Activated naive CD4-positive, alpha-beta T cell treated with anti-CD3 and anti-CD28 coated beads for 36 hours (primary cell): ENCODE data around the gene HMG20A. TPM values are rescaled to one million over a fixed set of nuclear protein-coding genes. Genes with fewer than 3 reads are reported as not detected.
A peak's percentile ranks its signal among the peaks of the same experiment; 100 is the strongest.

Experiments
- CTCF ChIA-PET: fragments of 350-600 bp; sonication (Branson Sonifier 250); formaldehyde crosslinking; loops from one replicate; lab custom pipeline; 2021; ENCODE audit warnings: antibody characterized with exemption; lab: Charles Lee
- DNase-seq: peaks from one replicate; pipeline ENCODE4 v3.0.0-alpha.2; 2020
- H3K27ac Mint-ChIP-seq: one replicate; pipeline ENCODE4 v1.8.0; 2021; ENCODE audit warnings: mild to moderate bottlenecking, mixed read lengths
- H3K27me3 Mint-ChIP-seq: one replicate; pipeline ENCODE4 v1.8.0; 2021; ENCODE audit warnings: low read depth, mixed read lengths
- H3K36me3 Mint-ChIP-seq: one replicate; pipeline ENCODE4 v1.8.0; 2021; ENCODE audit warnings: low read depth, mixed read lengths
- H3K4me1 Mint-ChIP-seq: one replicate; pipeline ENCODE4 v1.8.0; 2021; ENCODE audit warnings: low read depth, mixed read lengths
- H3K4me3 Mint-ChIP-seq: one replicate; pipeline ENCODE4 v1.8.0; 2021; ENCODE audit warnings: mild to moderate bottlenecking, moderate library complexity, mixed read lengths
- H3K9me3 Mint-ChIP-seq: one replicate; pipeline ENCODE4 v1.8.0; 2021; ENCODE audit warnings: mixed read lengths
- intact Hi-C: fragments of 100-400 bp; cut with micrococcal nuclease; formaldehyde crosslinking; loops from one replicate; pipeline ENCODE4 v1.15.1; 2023
- total RNA-seq, 2 experiments: library from RNA; stranded (reverse); gene quantifications; one replicate each; pipeline ENCODE4 v1.2.3, GENCODE V29; 2021

Gene HMG20A
- total RNA-seq, 2 experiments from 2014 or later, result 33.1 to 38.2 TPM

DNA sequence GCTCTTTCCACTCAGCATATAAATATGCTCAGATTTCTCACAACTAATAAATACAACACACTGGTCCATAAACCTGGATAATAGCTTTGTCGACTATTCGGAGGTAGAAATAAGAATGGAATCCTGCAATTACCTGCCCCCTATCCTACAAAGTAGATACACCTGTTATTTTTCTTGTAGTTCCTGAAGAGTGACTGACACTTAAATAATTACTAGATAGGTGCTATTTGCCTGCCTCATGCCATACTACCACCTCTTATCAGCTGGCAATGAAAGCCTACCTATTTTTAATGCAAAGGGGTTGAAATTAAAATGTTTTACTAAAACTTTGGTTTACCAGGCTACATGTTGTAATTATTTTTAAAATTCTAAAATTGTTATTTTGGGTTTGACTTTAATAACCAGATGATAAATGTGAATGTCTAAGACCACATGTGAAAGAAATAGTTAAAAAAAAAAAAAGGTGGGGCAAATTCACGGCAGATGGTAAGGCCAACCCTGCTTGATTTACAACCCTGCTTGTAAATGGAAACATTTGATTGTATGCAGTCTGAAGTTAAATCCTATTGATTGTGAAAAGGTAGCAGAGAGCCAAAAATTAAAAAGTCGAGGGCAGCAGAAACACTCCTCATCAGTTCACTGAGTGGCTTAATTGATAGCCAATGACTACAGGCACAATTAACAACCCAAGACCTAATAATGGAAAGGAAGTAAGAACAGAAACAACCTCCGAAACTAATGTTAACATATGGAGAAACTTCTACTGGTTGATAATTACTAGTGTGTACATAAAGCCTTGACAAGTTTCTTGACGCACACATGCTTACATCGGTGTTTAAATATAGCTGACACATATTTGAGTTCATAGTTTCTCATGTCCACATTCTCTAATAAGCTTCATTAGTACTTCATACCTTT is 9.7 kb upstream of the HMG20A start:
- intact Hi-C loops, result no loop called here
- DNase-seq, result no peak
- Mint-ChIP-seq H3K9me3 (no peaks in the 10 kb centered on the region), H3K36me3 (peaks cover 5% of the 10 kb centered on the region), H3K27ac (peak overlapping the region; percentile 20), H3K27me3 (no peaks in the 10 kb centered on the region), H3K4me3 (no peak overlapping the region), H3K4me1 (peaks cover 34% of the 10 kb centered on the region)
- CTCF ChIA-PET, result interaction anchor here (0.7 to 1.2 kb wide), 2 partner anchors 8 to 133 kb away, joined by 3 to 4 read pairs; no protein-coding TSS in a partner anchor

DNA sequence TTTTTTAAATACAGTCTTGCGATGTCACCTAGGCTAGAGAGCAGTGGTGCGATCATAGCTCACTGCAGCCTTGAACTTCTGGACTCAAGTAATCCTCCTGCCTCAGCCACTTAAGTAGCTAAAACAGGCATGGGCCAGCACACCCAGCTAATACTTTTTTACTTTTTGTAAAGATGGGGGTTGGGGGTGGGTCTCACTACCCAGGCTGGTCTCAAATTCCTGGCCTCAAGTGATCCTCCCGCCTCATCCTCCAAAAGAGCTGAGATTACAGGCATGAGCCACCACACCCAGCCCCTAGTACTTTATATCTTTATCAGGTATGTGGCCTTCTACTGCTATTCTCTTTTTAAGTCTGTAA is 9.1 kb upstream of the HMG20A start:
- Mint-ChIP-seq H3K4me3 (no peak overlapping the region), H3K36me3 (peaks cover 4% of the 10 kb centered on the region), H3K27me3 (no peaks in the 10 kb centered on the region), H3K4me1 (peaks cover 28% of the 10 kb centered on the region), H3K9me3 (no peaks in the 10 kb centered on the region), H3K27ac (no peak overlapping the region)
- intact Hi-C loops, result no loop called here
- CTCF ChIA-PET, result interaction anchor here (0.6 kb wide), 1 partner anchor 28 kb away, joined by 3 read pairs; no protein-coding TSS in a partner anchor
- DNase-seq, result no peak

DNA sequence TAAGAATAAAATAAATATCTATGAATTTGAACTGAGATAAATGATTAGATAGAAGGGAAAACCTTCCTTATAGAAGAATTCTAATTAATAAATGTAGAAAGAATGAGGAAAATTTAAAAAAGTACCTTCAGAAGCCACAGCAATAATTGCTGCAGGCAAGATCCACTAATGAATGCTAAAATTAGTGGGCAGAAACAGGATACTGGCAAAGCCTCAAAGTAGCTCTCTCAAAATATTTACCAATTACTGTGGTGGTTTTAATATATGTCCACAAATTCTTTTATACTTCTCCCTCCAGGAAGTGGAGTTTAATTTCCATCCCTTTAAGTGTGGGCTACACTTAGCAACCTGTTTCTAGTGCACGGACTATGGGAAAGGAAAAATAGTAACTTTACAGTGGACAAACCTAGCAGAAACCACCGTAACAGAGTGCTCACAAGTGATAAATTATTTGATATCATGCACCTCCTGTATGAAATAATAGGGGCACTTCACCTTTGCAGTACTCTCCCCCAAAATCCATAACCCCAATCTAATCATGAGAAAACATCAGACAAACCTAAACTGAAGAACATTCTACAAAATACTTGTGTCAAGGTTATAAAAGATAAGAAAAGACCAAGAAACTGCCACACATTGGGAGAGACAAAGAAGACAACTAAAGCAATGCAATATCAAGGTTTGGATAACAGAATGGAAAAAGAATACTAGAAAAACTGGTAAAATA is 7.6 kb upstream of the HMG20A start:
- Mint-ChIP-seq H3K9me3 (no peaks in the 10 kb centered on the region), H3K4me3 (no peak overlapping the region), H3K36me3 (peaks cover 2% of the 10 kb centered on the region), H3K27ac (no peak overlapping the region), H3K27me3 (no peaks in the 10 kb centered on the region), H3K4me1 (peaks cover 30% of the 10 kb centered on the region)
- no peak for DNase-seq
- intact Hi-C loops, result no loop called here
- CTCF ChIA-PET, result no interaction called here

DNA sequence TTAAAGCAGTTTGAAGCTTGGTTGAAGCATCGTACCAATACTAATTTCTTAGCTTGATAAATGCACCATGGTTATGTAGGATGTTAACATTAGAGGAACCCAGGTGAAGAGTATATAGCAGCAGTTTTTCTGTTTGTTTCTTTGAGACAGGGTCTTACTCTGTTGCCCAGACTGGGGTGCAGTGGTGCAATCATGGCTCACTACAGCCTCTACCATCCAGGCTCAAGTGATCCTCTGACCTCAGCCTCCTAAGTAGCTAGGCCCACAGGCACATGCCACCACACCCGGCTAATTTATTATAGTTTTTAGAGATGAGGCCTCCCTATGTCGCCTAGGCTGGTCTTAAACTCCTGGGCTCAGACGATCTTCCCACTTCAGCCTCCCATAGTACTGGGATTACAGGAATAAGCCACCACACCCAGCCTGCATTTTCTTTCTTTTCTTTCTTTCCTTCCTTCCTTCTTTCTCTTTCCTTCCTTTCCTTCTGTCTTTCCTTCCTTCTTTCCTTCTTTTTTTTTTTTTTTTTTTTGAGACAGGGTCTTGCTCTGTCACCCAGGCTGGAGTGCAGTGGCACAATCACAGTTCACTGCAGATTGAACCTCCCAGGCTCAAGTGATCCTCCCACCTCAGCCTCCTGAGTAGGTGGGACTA is 6.9 kb upstream of the HMG20A start:
- no peaks in the 10 kb centered on the region for H3K9me3 Mint-ChIP-seq
- H3K27ac Mint-ChIP-seq, result no peak overlapping the region
- H3K4me3 Mint-ChIP-seq, result no peak overlapping the region
- H3K4me1 Mint-ChIP-seq, result peaks cover 37% of the 10 kb centered on the region
- no peak for DNase-seq
- intact Hi-C loops, result no loop called here
- peaks cover 2% of the 10 kb centered on the region for H3K36me3 Mint-ChIP-seq
- CTCF ChIA-PET, result no interaction called here
- no peaks in the 10 kb centered on the region for H3K27me3 Mint-ChIP-seq

DNA sequence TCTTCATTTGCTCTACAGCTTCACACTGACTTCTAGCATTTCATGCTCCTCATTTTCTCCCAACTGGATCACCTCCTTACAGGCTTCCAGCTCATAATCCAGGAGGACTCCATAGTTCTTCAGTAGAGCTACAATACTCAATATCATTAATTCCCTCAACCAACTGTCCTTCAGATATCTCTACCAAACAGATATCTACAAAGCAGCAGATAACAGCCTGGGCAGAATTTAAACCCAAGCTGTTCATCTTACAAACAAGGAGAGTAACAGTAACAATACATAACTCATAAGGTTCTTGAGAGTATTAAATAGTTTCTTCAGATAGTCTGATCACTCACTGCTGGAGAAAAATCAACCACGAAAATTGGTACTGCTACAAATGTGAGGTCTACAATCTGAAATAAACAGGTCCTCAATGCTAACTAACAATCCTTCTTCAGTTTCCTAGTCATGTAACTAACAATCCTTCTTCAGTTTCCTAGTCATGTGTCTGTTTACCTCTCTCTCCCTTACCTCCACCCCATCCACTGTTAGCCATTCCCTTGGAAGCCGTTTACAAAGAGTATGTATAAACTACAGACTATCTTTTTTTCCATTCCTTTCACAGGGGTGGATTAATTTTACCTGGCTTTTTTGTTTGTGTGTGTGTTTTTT is 5.8 kb upstream of the HMG20A start:
- peaks cover 3% of the 10 kb centered on the region for H3K36me3 Mint-ChIP-seq
- intact Hi-C loops, result no loop called here
- no peaks in the 10 kb centered on the region for H3K9me3 Mint-ChIP-seq
- DNase-seq, result no peak
- CTCF ChIA-PET, result no interaction called here
- no peak overlapping the region for H3K27ac Mint-ChIP-seq
- no peaks in the 10 kb centered on the region for H3K27me3 Mint-ChIP-seq
- H3K4me1 Mint-ChIP-seq, result peaks cover 31% of the 10 kb centered on the region
- no peak overlapping the region for H3K4me3 Mint-ChIP-seq

DNA sequence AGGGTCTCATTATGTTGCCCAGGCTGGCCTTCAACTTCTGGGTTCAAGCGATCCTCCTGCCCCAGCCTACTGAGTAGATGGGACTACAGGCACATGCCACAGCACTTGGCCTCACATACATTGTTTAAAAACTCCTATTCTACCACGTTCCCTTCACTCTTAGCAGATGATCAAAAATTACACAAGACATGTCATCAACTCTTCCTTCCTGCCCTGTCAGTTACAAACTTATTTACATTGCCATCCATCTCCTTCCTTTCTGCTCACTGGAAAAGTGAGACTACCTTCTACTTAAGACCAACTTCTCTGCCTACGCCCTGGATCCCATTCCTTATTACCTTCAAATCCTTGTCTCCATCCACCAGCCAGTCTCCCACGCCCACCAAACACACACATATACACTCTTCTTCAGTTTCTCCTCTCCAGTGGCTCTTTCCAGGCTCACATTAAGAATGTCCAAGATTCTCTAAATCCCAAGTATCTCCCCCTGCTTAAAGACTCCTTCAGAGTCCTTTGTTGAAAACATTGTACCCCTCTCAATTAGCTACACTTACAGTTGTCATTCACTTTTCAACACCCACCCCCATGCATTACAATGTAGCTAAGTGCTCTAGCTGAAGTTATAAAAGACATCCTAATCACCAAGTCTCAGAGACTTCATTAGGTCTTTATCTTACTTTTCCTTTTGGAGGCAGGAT is 5.1 kb upstream of the HMG20A start:
- Mint-ChIP-seq H3K4me3 (no peak overlapping the region), H3K9me3 (no peaks in the 10 kb centered on the region), H3K27ac (no peak overlapping the region), H3K36me3 (peaks cover 3% of the 10 kb centered on the region), H3K4me1 (peaks cover 25% of the 10 kb centered on the region), H3K27me3 (no peaks in the 10 kb centered on the region)
- no peak for DNase-seq
- CTCF ChIA-PET, result no interaction called here
- intact Hi-C loops, result no loop called here

DNA sequence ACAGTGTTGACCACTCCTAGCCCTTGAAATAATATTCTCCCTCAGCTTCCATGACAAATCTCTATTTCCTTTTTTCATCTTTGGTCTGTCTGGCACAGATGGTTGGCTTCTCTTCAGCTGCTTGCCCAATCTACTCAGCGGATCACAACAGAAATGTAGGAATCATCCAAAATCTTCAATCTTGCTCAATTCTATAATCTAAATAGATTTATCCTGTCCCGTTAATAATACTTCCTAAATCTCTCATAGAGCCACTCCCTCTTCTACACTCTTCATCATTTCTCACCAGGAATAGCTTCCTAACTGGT is 4.6 kb upstream of the HMG20A start:
- no peak for DNase-seq
- CTCF ChIA-PET, result no interaction called here
- no peaks in the 10 kb centered on the region for H3K9me3 Mint-ChIP-seq
- H3K27me3 Mint-ChIP-seq, result no peaks in the 10 kb centered on the region
- intact Hi-C loops, result no loop called here
- H3K4me1 Mint-ChIP-seq, result peaks cover 22% of the 10 kb centered on the region
- H3K27ac Mint-ChIP-seq, result no peak overlapping the region
- H3K4me3 Mint-ChIP-seq, result no peak overlapping the region
- H3K36me3 Mint-ChIP-seq, result peaks cover 4% of the 10 kb centered on the region

DNA sequence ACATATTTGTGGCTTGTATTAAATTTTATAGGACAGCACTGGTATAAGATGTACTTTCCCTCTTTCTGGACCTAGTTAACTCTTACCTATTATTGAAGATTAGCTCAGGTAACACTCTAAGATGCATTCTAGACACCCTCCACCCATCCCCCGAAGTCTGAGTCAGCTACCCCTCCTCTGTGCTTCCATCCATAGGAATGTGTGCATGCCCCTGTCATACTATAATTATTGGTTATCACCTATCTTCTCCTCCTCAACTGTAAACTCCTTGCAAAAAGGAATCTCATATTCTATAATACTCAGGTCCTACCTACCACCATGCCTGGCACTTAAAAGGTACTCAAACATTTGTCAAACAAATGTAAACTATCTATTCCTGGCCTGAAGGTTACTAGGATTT is 3.7 kb upstream of the HMG20A start:
- no peak for DNase-seq
- Mint-ChIP-seq H3K36me3 (peaks cover 4% of the 10 kb centered on the region), H3K27ac (no peak overlapping the region), H3K27me3 (no peaks in the 10 kb centered on the region), H3K9me3 (no peaks in the 10 kb centered on the region), H3K4me1 (peaks cover 25% of the 10 kb centered on the region), H3K4me3 (no peak overlapping the region)
- CTCF ChIA-PET, result no interaction called here
- intact Hi-C loops, result no loop called here

DNA sequence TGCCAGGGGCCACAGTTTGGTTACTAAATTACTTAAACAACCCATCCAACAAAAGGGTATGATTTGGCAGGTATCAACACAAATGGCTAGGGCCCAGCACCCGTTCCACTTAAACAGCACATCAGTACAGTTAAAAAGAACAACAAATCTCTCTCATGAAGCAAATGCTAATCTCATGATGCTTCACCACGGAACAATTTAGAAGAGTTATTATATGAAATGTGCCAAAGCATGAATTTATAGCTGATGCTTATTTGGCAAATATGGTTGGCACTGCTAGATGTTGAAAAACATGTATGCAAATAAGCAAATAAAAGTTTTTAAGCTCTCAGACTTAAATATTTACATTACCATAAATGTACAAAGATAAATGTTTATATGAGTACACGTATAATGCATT is 3.1 kb upstream of the HMG20A start:
- Mint-ChIP-seq H3K4me3 (no peak overlapping the region), H3K36me3 (peaks cover 4% of the 10 kb centered on the region), H3K9me3 (no peaks in the 10 kb centered on the region), H3K27me3 (no peaks in the 10 kb centered on the region), H3K27ac (no peak overlapping the region), H3K4me1 (peaks cover 25% of the 10 kb centered on the region)
- intact Hi-C loops, result loop anchor here (2.0 kb wide), 1 partner anchor 15 kb away; no protein-coding TSS in a partner anchor
- CTCF ChIA-PET, result no interaction called here
- no peak for DNase-seq

DNA sequence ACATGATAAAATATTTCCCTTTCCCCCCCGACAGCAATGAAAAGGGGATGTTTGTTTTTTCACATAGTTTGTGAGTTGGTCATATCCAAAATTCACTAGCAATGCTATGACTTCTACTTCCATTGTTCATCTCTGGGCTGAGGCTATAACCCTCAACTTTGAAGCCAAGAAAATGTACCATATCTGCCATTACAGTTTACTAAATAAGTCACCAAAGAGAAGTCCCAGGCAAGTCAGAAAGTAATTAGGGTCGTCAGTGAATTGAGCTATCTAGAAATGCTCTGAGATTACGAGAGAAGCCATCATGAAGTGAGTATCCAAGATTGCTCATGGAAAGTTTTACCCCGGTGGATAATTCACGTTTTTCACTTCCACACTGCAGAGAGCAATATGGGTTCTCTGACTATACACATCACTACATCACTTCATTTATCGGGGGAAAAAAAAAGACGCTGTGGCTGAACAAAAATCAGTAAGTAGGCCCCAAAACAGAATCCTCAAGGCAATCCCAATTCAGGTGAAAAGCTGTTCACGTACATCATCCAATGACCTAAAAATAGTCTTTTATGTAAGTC is 2.2 kb upstream of the HMG20A start:
- peak overlapping the region; percentile 90 for H3K4me3 Mint-ChIP-seq
- intact Hi-C loops, result loop anchor here (2.0 kb wide), 1 partner anchor 16 kb away; no protein-coding TSS in a partner anchor
- no peaks in the 10 kb centered on the region for H3K9me3 Mint-ChIP-seq
- peak overlapping the region; percentile 80 for H3K27ac Mint-ChIP-seq
- no peak for DNase-seq
- H3K4me1 Mint-ChIP-seq, result peaks cover 30% of the 10 kb centered on the region
- CTCF ChIA-PET, result interaction anchor here (0.8 to 1.9 kb wide), 4 partner anchors 9 to 100 kb away, joined by 3 to 6 read pairs (median 4); no protein-coding TSS in a partner anchor
- no peaks in the 10 kb centered on the region for H3K27me3 Mint-ChIP-seq
- peaks cover 4% of the 10 kb centered on the region for H3K36me3 Mint-ChIP-seq
